GM23248 (cell line): ENCODE data around the gene SNX7. TPM values are rescaled to one million over a fixed set of nuclear protein-coding genes. Genes with fewer than 3 reads are reported as not detected.

Experiments
- DNase-seq: peaks from one replicate; pipeline ENCODE4 v3.0.0-alpha.2; 2015
- H2AFZ ChIP-seq: fragments of 200-600 bp; sonication (generic); 2 replicates; pipeline ENCODE4 v1.6.1; 2016; ENCODE audit warnings: antibody characterized with exemption
- H3F3A ChIP-seq: fragments of 200-600 bp; sonication (generic); 2 replicates; pipeline ENCODE4 v1.6.1; 2016; ENCODE audit warnings: mild to moderate bottlenecking, antibody characterized with exemption, mixed run types; ENCODE audit not compliant: insufficient read depth
- H3K27ac ChIP-seq: fragments of 200-600 bp; sonication (generic); 2 replicates; pipeline ENCODE4 v1.5.1; 2016; ENCODE audit warnings: mild to moderate bottlenecking
- H3K27me3 ChIP-seq: fragments of 200-600 bp; sonication (generic); replicated peaks from 2 replicates; pipeline ENCODE4 v1.6.1; 2016; ENCODE audit warnings: mild to moderate bottlenecking; ENCODE audit not compliant: insufficient read depth
- H3K36me3 ChIP-seq: fragments of 200-600 bp; sonication (generic); 2 replicates; pipeline ENCODE4 v1.6.1; 2016; ENCODE audit warnings: low read depth, mild to moderate bottlenecking
- H3K4me1 ChIP-seq: fragments of 200-600 bp; sonication (generic); 2 replicates; pipeline ENCODE4 v1.6.1; 2016; ENCODE audit warnings: mild to moderate bottlenecking; ENCODE audit not compliant: insufficient read depth
- H3K4me2 ChIP-seq: fragments of 200-600 bp; sonication (generic); one replicate; pipeline ENCODE4 v1.6.1; 2016; ENCODE audit warnings: mild to moderate bottlenecking; ENCODE audit not compliant: unreplicated experiment
- H3K4me3 ChIP-seq: fragments of 200-600 bp; sonication (generic); 2 replicates; pipeline ENCODE4 v1.5.1; 2016; ENCODE audit warnings: mild to moderate bottlenecking
- H3K79me2 ChIP-seq: fragments of 200-600 bp; sonication (generic); 2 replicates; pipeline ENCODE4 v1.6.1; 2016; ENCODE audit warnings: mild to moderate bottlenecking; ENCODE audit not compliant: insufficient read depth
- H3K9ac ChIP-seq: fragments of 200-600 bp; sonication (generic); 2 replicates; pipeline ENCODE4 v1.6.1; 2016; ENCODE audit warnings: mild to moderate bottlenecking
- H3K9me2 ChIP-seq: fragments of 200-600 bp; sonication (generic); 2 replicates; pipeline ENCODE4 v1.6.1; 2016; ENCODE audit warnings: mixed run types, mild to moderate bottlenecking, moderate library complexity; ENCODE audit not compliant: insufficient read depth
- H3K9me3 ChIP-seq: fragments of 200-600 bp; sonication (generic); one replicate; pipeline ENCODE4 v1.6.1; 2017; ENCODE audit warnings: low read depth
- H4K20me1 ChIP-seq: fragments of 200-600 bp; sonication (generic); 2 replicates; pipeline ENCODE4 v1.6.0; 2016; ENCODE audit not compliant: insufficient read depth
- EZH2 ChIP-seq: fragments of 200-600 bp; sonication (generic); IDR thresholded peaks from 2 replicates; pipeline ENCODE4 v1.6.1; 2018; ENCODE audit warnings: antibody characterized with exemption, mild to moderate bottlenecking; ENCODE audit not compliant: insufficient read depth, poor library complexity, severe bottlenecking
- EZH2phosphoT487 ChIP-seq: fragments of 200-600 bp; sonication (generic); IDR thresholded peaks from 2 replicates; pipeline ENCODE4 v1.6.1; 2018; ENCODE audit warnings: antibody characterized with exemption, moderate library complexity, mild to moderate bottlenecking, low read depth; ENCODE audit not compliant: insufficient read depth
- WGBS, 2 experiments: methylation state at CpG; one replicate each; pipeline ENCODE4 v1.1.6; 2015 to 2017; ENCODE audit warnings: low lambda C conversion rate in 2 of 2, low coverage in 1 of 2; ENCODE audit errors: missing lambda C conversion rate in 2 of 2; 5-methylcytosine and 5-hydroxymethylcytosine counted together
- in situ Hi-C: fragments of 300-500 bp; cut with MboI; formaldehyde crosslinking; loops from 2 replicates; pipeline ENCODE4 v1.15.0; 2020
- polyA plus RNA-seq: library from polyadenylated mRNA; unstranded; fragments of >200 nt; fragmentation: Nextera tagmentation; extraction: Ambion mirVana; gene quantifications from 2 replicates; pipeline ENCODE4 v1.2.1, GENCODE V29; 2016
- total RNA-seq: library from RNA; depleted of rRNA; stranded (reverse); fragments of >200 nt; shearing (Covaris generic); gene quantifications from 2 replicates; pipeline ENCODE4 v1.2.3, GENCODE V29; 2014

The SNX7 gene
- total and polyA plus RNA-seq, 2 experiments from 2014 or later: 59.7 to 84.3 TPM

GRCh38 chr1:98668733-98669132 is 7.2 kb downstream of the SNX7 start:
- Histone ChIP-seq H3K9ac (no peak overlapping the region), H3K4me3 (peak overlapping the region; percentile 27), H4K20me1 (no peaks in the 10 kb centered on the region), H3K4me1 (peaks cover 50% of the 10 kb centered on the region), H3K79me2 (peaks cover 95% of the 10 kb centered on the region), H3K9me3 (no peaks in the 10 kb centered on the region), H3K36me3 (no peaks in the 10 kb centered on the region), H3K4me2 (peak overlapping the region; percentile 71), H3K9me2 (no peaks in the 10 kb centered on the region), H3K27ac (peak overlapping the region; percentile 63), H2AFZ (0 out of 2 replicates have a peak overlapping the region, but pooled peaks have one; percentile 25), H3K27me3 (no peaks in the 10 kb centered on the region), H3F3A (peaks cover 21% of the 10 kb centered on the region)
- no peak for TF ChIP-seq EZH2phosphoT487
- no peak for TF ChIP-seq EZH2
- DNase-seq: peak; percentile 46
- in situ Hi-C loops: no loop called here
- WGBS, 2 experiments: 0 to 11% methylated on average over 2 of the region's 2 CpGs

- Histone ChIP-seq H3K9ac (peak overlapping the region; percentile 29), H3K4me3 (peak overlapping the region; percentile 27; the same call in 1 of the 2 replicates)
- no peak for TF ChIP-seq EZH2
- no peak for TF ChIP-seq EZH2phosphoT487
Measured at GRCh38 chr1:98669355-98670296, 8.1 kb downstream of the SNX7 start.

GRCh38 chr1:98672189-98672588 is 10.7 kb downstream of the SNX7 start:
- no peaks in the 10 kb centered on the region for H4K20me1 ChIP-seq
- peaks cover 93% of the 10 kb centered on the region for H3K79me2 ChIP-seq
- 36 to 37% methylated on average over 2 of the region's 2 CpGs for WGBS, 2 experiments
- DNase-seq: peak; percentile 10
- no peak overlapping the region for H3K4me3 ChIP-seq
- H3K27me3 ChIP-seq: no peaks in the 10 kb centered on the region
- TF ChIP-seq EZH2phosphoT487 (no peak), EZH2 (no peak)
- H3K9me2 ChIP-seq: no peaks in the 10 kb centered on the region
- no peaks in the 10 kb centered on the region for H3K36me3 ChIP-seq
- no peak overlapping the region for H2AFZ ChIP-seq
- H3K9ac ChIP-seq: no peak overlapping the region
- no peaks in the 10 kb centered on the region for H3K9me3 ChIP-seq
- peaks cover 71% of the 10 kb centered on the region for H3K4me1 ChIP-seq
- H3F3A ChIP-seq: peaks cover 48% of the 10 kb centered on the region
- H3K4me2 ChIP-seq: no peak overlapping the region
- in situ Hi-C loops: no loop called here
- no peak overlapping the region for H3K27ac ChIP-seq

More at GRCh38 chr1:98669355-98670296, 8.1 kb downstream of the SNX7 start:
- H3K27ac ChIP-seq: peak overlapping the region; percentile 63
- H2AFZ ChIP-seq: 0 out of 2 replicates have a peak overlapping the region, but pooled peaks have one; percentile 10
- no peaks in the 10 kb centered on the region for H3K9me3 ChIP-seq
- no peaks in the 10 kb centered on the region for H3K27me3 ChIP-seq
- in situ Hi-C loops: no loop called here
- peaks cover 93% of the 10 kb centered on the region for H3K79me2 ChIP-seq
- peak; percentile 81 for DNase-seq
- H3K4me2 ChIP-seq: peak overlapping the region; percentile 71
- H3K4me1 ChIP-seq: peaks cover 50% of the 10 kb centered on the region
- H3K36me3 ChIP-seq: no peaks in the 10 kb centered on the region
- 2 to 8% methylated on average over 2 of the region's 2 CpGs for WGBS, 2 experiments
- peaks cover 26% of the 10 kb centered on the region for H3F3A ChIP-seq
- H4K20me1 ChIP-seq: no peaks in the 10 kb centered on the region
- H3K9me2 ChIP-seq: no peaks in the 10 kb centered on the region

- Histone ChIP-seq H3K4me3 (no peak overlapping the region), H3K79me2 (peaks cover 93% of the 10 kb centered on the region), H2AFZ (no peak overlapping the region), H3K9me2 (no peaks in the 10 kb centered on the region), H3K4me2 (no peak overlapping the region), H3K9ac (no peak overlapping the region), H3F3A (peaks cover 49% of the 10 kb centered on the region), H3K27ac (peak overlapping the region; percentile 64), H3K36me3 (no peaks in the 10 kb centered on the region), H3K9me3 (no peaks in the 10 kb centered on the region), H4K20me1 (no peaks in the 10 kb centered on the region), H3K27me3 (no peaks in the 10 kb centered on the region), H3K4me1 (peaks cover 62% of the 10 kb centered on the region)
- TF ChIP-seq EZH2: no peak
- TF ChIP-seq EZH2phosphoT487: no peak
- in situ Hi-C loops: no loop called here
- DNase-seq: peak; percentile 83
- WGBS, 2 experiments: 49 to 54% methylated on average over 5 of the region's 5 CpGs
Measured at GRCh38 chr1:98674075-98674781, 12.7 kb downstream of the SNX7 start.
